ENCODE data around the gene MBD2.

The MBD2 gene

DNA sequence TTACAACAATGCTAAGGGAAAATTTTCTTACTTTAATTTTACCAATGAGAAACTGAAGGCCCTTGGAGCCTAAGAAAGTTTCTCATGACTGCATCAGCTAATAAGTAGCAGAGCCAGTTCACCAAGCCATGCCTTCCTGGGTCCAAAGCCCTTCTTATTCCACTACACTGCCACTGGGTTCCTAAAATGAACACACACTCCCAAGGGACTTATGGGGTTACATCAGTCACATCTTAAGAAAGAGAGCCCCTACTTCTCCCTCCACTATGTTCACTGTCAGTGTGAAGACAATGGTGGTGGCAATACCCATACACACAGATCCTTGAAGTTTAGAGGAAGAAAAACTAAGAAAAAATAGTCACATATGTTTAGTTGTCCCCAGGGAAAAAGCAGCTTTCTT lies 20.6 kb downstream of the MBD2 start:
- no peak for DNase-seq (ENCODE audit: low read depth in 3 of 3, low spot score in 1 of 3)

DNA sequence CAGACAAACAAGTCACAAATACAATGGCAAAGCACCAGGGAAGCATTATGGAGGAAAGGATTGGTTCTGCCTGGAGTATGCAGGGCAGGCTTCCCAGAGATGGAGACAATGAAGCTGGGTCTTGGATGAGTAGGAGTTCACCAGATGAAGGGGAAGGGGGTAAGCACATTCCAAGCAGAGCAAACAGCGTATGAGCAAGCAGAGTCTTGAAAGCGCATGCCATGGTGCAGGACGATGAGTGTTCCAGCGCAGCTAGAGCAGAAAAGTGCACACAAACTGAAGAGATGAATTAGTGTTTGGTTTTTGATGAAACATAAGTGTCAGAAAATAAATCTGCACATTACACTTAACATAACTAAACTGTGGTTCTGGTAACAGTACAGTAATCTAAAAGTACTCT lies 21.6 kb downstream of the MBD2 start:
- no peak for DNase-seq (ENCODE audit: low read depth in 3 of 3, low spot score in 1 of 3)

DNA sequence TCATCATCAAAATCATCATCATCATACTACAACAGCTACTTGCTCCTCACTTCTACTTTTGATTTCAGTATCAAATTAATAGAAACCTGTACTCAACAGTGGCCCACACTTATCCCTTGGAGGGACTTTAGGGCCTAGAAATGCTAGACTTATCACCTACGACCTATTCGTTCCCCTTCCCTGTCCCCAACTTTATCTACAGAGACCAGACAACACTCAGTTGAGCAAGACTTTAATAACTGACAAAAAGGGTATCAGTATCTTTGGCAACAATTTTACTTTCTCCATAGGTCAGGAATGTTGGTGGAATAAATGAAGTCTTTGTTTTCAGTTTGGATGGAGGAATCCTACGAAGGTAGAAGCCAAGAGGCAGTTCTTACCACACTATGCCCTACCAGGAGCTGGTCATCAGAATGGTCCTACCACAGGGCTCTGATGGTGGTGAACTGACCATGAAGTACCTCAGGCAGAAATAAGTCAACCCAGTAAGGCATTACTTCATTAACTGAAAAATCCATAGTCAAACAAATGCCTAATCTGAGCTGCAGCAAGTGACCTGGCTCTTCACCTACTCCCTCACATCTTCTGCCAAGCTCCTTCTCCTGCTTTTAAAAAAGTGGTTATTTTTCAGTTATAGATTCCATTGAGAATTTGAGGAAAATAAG lies 26.6 kb downstream of the MBD2 start:
- no peak for DNase-seq (ENCODE audit: low read depth in 3 of 3, low spot score in 1 of 3)

DNA sequence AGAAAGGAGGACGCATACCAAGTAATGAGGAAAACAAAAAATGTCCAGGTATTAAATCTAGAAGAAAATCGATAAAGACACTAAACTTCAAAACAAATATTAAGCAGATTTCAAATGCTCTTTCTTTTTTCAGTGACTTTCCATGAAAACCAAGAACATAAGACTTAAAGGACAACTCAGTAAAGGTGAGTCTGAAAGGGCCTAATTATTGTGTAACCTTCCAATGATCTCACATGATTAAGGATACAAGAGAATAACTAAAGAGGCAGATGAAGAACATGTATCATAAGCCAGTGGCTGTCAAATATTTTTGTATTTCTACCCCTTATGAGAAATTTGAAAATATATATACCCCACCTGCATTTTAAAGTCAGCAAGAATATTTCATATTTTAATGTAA lies 30.7 kb downstream of the MBD2 start:
- DNase-seq (ENCODE audit: low read depth in 3 of 3, low spot score in 1 of 3), result no peak

DNA sequence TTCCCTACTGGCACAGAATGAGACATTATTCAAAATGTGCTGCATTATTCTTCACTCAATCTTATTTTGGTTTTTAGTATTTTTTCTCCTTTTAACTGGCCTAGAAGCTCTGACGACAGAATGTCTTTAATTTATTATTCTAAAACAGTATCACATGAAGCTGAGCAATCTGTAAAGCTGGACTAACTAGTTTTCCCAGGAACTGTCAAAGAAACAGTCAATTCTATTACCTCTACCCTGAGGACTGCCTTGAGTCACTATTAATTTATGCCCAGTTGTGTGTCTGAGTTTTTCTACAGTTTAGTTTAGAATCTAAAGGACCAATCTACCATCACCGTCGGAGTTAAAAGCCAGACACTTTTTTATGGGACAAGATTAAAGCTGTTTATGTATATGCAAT lies 31.6 kb downstream of the MBD2 start:
- no peak for DNase-seq (ENCODE audit: low read depth in 3 of 3, low spot score in 1 of 3)

DNA sequence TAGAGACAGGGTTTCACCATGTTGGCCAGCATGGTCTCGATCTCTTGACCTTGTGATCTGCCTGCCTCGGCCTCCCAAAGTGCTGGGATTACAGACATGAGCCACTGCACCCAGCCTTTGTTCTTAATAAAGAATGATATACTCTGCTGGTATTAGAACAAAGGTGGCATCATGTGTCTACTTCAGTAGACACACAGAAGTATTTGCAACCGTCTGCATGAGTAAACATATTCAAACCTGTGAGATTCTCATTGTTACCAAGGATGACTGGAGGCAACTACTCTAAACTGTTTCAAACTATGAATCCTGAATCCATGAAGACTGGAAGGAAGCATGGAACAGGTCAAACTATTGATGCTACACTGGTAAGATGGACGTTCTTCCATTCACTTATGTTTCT lies 32.1 kb downstream of the MBD2 start:
- no peak for DNase-seq (ENCODE audit: low read depth in 3 of 3, low spot score in 1 of 3)

DNA sequence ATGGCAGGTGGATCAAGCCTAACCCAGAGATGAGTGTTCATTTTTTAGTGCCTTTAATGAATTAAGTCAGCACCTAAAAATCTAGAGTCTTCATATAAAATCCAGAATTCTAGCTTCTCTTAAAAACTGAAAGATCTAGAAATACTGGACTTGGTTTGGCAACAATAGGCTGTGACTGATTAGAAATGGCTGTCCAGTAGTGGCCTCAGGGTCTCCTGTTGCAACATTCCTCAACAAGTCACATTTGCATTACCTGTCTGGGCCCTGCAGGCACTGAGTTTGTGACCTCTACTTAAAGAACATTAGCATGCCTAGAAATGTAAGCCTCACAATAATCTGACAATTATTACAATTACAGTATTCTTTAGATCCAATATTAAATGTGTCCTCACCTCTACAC lies 33.1 kb downstream of the MBD2 start:
- no peak for DNase-seq (ENCODE audit: low read depth in 3 of 3, low spot score in 1 of 3)

DNA sequence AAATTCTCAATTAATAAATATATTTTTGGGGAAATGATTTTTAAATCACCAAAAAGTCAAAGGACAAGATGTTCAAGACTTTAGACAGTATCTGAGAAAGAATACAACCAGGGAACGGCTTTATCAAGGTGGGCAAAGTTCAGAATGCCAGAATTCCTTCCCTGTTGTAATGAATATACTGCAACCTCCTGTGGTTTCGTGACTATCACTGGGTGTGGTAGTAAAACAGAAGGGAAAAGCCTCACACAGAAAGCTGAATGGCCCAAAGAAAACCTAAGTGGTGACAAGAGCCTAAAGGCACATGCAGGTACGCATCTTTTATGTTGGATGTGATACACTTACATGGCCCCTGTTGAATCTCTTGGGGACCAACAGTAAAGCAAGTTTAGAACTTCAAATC lies 37.1 kb downstream of the MBD2 start:
- DNase-seq (ENCODE audit: low read depth in 3 of 3, low spot score in 1 of 3), result no peak

DNA sequence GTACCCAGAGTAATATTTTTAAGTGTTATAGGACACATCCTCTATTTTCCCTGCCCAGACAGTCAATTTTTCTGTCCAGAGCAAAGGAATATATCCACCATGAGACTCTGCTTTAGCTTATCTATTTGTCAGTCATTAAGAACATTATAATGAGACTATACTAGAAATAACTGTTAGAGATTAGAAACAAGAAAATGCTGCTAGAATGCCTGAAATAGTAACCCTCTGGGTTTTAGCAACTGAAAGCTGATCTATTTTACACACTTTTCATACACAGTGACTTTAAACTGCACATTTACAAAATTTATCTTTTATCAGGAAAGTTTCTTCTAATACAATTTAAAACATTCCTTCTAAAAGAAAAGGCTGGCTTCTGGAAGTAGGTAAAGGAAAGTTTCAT lies 39.6 kb downstream of the MBD2 start:
- no peak for DNase-seq (ENCODE audit: low read depth in 3 of 3, low spot score in 1 of 3)

DNA sequence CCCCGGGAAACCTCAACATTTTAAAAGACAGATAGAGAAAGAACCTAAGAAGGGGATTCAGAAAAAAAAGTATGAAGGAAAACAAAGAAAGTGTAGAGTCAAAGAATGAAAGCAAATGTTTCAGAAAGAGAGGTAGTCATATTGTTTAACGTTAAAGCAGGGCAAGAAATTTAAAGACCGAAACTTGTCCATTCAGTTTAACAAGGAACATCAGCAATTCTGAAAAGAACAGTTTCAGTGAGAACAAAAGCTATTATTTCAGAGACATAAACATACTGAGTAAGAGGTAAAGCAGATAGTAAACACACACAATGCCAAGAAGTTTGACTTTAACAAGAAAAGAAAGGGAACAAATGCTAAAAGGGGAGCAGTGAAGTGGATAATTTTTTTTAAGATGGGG lies 41.1 kb downstream of the MBD2 start:
- DNase-seq (ENCODE audit: low read depth in 3 of 3, low spot score in 1 of 3), result no peak

DNA sequence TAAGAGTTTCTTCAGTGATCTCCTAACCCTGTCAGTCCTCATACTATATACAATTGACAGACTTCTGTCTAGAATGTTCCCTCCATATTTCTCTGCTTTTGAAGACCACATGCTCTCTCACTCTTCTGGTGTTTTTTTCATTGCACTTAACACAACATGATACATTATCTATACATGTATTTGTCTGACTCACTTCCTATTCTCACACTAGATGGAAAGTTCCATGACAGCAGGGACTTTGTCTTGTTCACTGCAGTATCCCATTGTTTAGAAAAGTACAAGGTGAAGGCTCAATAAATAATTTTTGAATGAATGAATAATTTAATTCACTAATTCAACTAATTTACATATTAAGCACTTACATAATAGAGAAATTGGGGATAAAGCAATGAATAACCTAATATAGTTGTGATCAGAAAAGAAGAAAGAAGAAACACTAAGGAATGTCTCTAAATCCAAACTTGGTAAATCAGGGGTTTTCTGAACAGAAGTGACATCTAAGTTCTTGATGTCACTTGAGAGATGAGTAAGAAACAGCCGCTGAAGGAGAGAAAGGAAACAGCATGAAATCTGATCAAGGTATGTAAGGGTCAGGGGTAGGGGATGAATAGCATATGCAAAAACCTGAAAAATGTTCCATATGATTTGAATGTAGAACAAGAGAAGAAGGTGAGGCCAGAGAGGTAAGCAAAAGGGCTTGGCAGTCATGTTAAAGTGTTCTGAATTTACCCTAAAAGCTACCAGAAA lies 42.4 kb downstream of the MBD2 start:
- no peak for DNase-seq (ENCODE audit: low read depth in 3 of 3, low spot score in 1 of 3)

DNA sequence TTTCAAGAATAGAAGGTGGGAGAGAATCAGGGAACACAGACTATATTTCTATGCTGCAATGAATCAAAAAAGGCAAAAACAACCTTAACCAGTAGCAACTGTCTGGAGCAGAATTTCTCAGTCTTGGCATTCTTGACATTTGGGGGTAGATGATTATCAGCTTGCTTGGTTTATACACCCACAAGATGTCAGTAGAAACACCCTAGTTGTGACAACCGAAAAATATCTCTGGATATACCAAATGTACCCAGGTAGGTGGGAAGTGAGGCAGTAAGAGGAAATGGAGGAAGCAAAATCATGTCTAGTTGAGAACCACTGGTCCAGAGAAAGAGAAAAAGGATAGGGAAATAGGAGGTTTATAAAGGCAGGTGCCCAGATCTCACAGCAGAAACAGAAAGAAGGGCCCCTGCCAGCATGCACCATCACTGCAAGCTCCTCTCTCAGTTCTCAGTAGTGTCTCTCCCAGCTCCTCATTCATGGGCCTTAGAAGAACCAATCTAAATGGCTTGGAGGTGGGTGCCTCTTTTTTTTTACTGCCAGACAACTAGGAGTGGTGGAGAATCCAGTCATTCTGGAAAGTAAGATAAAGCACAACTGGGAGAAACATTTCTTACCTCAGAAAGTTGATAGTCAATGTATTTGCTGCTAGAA lies 50.4 kb downstream of the MBD2 start:
- no peak for DNase-seq (ENCODE audit: low read depth in 3 of 3, low spot score in 1 of 3)

DNA sequence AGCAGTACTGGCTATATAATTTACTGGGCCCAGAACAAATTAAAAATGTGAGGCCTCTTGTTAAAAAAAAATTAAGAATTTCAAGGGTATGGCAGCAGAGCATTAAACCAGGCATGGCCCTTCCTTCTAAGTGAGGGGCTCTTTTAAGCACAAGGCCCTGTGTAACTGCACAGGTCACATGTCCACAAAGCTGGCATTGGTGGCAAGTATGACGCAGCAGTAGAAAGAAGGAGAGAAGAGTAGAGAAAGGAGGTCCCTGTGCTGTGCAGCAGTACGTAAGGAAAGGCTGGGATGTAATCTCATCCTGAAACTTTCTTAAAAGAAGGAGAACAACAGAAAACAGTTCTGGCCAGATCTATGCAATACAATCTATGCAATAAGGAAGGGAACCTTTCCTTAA lies 51.2 kb downstream of the MBD2 start:
- DNase-seq (ENCODE audit: low read depth in 3 of 3, low spot score in 1 of 3), result no peak

DNA sequence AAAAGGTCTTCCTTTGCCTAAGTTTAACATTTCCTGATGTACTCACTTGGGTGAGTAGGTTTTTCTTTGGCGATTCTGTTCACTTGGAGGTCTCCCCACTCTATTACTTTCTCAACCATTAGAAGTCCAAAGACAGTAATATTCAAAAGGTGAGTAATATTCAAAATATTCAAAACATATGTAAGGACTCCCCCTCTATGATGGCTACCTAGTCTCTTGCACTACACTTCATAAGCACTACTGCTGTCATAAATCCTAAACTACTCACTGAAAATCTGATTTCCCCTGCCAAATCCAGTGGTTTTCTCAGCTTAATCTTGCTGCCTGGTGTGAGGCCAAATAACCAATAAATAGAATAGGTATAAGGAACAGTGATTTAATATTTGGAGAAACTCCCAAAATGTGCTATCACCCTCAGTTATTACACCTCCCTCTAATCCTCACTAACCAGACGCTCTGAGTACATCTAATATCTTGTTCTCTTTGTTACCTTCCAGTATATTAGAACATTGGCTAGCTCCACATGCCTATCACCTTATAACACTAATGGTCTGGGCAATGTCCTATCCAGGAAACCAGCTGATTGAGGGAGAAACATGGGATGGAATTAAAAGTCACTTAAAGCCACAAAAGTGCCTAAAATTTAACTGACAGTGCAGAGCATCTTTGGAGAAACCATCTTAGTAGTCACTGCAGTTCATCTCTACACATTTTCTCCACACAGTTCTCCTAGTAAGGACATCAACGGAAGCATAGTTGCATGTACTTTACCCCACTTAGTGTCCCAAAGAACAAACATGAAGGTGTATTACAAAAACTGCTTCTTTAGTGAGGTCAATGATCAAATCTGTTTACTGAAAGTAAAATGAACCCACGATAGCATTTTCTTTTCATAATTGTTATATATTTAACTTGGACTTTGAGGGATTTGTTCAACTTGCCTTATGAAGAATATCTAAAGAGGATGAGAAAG lies 54.8 kb downstream of the MBD2 start:
- no peak for DNase-seq (ENCODE audit: low read depth in 3 of 3, low spot score in 1 of 3)

DNA sequence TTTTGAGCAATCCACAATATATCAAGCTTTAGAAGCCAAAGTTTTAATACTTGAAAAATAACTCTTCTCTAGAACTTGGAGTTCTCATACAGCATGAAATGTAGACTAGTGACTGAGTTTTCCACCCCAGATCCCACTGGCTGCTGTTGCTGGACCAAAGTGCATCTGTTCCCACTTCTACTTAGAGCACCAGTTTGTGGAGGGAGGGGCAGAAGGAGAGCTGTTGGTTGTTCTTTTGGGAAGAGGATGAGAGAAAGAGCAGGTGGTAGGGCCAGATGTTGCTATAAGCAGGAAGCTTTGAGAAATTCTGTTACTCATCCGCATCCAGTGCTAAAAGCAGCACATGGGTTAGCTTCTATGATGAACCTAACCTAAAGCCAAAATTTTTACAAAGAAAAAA lies 59.0 kb downstream of the MBD2 start:
- DNase-seq (ENCODE audit: low read depth in 3 of 3, low spot score in 1 of 3), result no peak

DNA sequence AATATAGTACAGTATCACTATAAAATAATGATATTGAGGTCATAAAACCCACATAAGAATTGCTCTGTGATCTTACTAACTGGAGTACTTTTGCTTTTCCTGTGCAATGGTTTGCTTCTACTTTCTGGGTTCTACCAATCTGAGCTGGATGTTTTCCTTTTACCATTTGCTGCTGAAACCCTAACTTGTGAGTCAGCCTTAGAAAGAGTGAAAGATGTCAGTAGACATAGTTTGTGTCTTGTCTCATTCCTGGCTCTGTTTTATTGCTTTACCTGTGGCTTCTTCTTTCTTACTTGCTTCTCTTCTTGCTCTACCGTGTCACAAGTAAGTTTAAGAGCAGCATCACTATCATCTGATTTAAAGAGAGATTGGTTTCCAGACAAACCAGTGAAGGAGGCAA lies 61.0 kb downstream of the MBD2 start:
- DNase-seq (ENCODE audit: low read depth in 3 of 3, low spot score in 1 of 3), result no peak

DNA sequence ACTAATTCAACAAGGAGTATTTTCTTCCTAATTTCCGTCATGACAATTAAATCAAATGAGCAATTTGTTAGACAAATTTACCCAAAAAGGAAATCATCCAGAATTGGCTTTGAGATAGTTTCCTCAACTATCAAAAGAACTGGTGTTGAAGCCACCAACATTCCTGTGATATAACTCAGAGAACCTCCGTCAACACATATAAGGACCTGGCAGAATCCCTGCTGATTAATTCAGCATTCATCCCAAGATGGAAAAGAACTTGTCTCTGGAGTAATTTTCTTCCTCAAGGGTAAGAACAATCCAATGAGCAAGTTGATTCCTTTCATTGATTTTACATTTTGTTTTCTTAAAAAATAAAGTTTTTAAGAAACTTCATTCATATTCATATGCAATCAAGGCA lies 62.0 kb downstream of the MBD2 start:
- no peak for DNase-seq (ENCODE audit: low read depth in 3 of 3, low spot score in 1 of 3)

DNA sequence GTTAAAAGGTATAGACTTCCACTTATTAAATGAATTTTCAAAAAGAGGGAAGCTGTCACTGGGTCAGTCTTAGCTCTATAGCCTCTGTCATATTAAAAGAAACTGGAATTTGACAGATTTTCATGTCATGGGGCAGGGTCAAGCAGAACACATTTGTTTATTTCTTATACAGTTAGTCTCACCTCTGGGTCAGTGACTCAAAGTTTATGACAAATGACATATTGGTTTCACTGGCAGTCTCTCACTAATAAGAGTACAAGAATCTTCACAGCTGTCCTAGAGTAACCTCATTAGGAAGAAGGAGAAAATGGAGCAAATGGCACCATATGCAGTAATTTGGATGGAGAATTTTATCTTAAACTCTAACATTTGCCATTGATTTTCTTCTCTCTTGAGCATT lies 63.2 kb downstream of the MBD2 start:
- no peak for DNase-seq (ENCODE audit: low read depth in 3 of 3, low spot score in 1 of 3)

DNA sequence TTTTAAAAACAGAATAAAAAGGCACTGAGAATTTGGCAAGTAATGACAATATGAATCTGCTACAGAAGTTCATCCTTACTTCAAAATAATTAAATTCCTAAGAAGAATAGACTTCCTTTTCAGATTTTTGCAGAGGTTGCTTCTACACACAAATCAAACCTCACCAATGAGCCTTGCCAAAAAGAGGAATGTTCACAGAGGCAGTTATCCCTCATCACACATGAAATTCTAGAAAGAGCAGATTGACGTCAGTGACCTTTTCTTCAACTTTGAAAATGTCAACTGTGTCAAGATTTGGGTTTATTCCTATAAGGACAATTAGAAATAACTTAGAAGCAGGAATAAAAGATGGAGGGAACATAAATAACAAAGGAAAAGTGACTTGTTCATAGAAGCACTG lies 64.6 kb downstream of the MBD2 start:
- no peak for DNase-seq (ENCODE audit: low read depth in 3 of 3, low spot score in 1 of 3)

DNA sequence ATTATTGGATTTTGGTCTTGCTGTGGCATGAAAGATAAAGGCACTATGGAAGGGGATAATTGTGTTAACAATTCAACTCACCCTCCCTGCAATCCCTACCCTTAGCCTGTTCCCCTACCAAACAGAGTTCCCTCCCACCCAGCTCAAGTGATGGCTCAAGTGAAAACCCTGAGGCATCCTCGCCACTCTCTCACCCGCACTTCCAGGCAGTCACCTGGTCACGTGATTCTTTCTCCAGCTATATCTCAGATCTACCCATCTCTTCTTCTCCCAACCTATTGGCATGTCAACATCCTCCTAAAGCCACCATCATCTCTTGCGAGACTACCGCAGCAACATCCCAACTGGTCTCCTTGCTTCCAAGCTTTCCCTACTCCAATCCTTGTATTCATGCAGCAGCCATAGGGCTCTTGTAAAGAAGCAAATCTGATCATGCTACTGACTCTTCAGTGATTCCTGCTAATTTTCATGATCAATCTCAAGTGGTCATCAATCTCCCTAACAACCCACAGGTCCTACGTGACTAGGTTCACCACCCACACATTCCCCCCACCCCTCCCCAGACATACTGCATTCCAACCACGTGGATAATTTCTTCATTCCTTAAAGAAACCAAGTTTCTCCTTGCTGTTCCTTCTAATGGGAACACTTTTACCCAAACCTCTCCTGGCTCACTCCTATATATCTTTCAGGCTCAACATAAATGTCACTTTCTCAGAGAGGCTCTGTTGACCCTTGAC lies 66.7 kb downstream of the MBD2 start:
- DNase-seq (ENCODE audit: low read depth in 3 of 3, low spot score in 1 of 3), result no peak

DNA sequence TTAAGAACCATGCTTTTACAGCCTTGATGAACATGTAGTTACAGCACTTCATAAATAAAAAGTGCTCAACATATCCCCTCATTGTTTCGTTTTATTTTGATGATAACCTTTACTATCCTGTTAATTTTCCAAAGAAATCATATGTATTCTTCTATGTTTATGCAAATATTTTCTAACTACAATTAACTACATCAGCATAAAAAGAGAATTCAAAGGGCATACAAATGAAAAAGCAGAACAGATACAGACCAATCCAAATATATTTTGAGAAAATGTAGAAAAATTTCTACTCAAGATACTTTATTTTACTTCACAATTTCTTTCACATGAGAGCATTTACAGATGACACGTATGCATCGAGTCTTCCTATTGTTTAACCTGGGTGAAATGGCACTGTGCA lies 69.1 kb downstream of the MBD2 start:
- no peak for DNase-seq (ENCODE audit: low read depth in 3 of 3, low spot score in 1 of 3)

All from stimulated activated CD4-positive, alpha-beta T cell treated with anti-CD3 and anti-CD28 coated beads, TNF-alpha, amount 100 ng/mL, for 1 hour (primary cell).